DMS 273 treated with DMSO at 0.1 percent for 48 hours (cell line): ENCODE results near the gene CHRND.
A peak's percentile ranks its signal among the peaks of the same experiment; 100 is the strongest.
"Not testable (repeated sequence)": the region's sequence is repeated elsewhere in the genome, so short reads cannot be mapped to it uniquely, and the experiment has no call there.

Experiments used
- DNase-seq: peaks from one replicate; lab custom pipeline; 2025; lab: John Stamatoyannopoulos, UW

The CHRND gene

DNA sequence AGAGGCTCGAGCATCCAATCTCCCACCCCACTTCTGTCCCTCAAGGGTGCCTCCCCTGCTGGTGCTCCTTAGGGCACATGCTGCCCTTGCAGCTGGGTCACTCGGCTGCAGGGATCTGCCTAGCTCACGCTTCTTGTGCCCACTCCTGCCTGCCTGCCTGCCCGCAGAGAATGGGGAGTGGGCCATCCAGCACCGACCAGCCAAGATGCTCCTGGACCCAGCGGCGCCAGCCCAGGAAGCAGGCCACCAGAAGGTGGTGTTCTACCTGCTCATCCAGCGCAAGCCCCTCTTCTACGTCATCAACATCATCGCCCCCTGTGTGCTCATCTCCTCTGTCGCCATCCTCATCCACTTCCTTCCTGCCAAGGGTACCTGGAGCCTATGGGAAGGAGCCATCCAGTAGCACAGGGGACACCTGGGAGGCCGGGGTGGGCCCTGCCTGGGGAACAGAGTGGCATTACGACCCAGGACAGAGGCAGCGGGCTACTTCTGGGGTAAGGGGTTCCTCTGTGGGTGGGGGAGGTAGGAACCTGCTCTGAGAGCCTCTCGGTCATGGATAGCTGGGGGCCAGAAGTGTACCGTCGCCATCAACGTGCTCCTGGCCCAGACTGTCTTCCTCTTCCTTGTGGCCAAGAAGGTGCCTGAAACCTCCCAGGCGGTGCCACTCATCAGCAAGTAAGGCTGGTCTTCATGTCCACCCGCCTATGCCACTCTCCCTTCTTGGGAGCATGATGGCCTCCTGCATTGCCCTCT lies 16.9 kb downstream of the CHRND start:
- no peak for DNase-seq

GRCh38 chr2:232543491-232543890 lies 17.5 kb downstream of the CHRND start:
- no peak for DNase-seq

DNA sequence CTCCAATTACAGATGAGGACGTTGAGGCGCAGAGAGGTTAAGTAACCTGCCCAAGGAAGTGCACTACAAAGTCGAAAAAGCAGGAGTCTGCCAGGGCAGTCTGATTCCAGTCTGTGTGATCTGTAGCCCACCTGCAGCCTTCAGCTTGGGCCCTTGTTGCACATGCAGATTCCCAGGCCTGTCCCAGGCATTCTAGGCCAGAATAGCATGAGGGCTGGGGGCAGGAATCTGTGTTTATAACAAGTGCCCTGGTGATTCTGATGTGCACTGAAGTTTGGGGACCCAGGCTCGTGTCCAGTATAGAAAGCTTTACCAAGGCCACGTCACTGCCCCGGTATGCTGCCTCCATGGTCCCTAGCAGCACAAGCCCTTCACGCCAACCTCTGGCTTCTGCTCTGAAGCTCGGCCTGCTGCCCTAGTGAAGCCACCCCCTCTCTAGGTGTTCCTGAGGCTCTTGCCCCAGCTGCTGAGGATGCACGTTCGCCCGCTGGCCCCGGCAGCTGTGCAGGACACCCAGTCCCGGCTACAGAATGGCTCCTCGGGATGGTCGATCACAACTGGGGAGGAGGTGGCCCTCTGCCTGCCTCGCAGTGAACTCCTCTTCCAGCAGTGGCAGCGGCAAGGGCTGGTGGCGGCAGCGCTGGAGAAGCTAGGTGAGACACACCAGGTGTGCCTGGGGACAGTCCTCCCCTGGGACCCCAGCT lies 18.1 kb downstream of the CHRND start:
- DNase-seq, result no peak

GRCh38 chr2:232544674-232545073 lies 18.7 kb downstream of the CHRND start:
- DNase-seq, result no peak

DNA sequence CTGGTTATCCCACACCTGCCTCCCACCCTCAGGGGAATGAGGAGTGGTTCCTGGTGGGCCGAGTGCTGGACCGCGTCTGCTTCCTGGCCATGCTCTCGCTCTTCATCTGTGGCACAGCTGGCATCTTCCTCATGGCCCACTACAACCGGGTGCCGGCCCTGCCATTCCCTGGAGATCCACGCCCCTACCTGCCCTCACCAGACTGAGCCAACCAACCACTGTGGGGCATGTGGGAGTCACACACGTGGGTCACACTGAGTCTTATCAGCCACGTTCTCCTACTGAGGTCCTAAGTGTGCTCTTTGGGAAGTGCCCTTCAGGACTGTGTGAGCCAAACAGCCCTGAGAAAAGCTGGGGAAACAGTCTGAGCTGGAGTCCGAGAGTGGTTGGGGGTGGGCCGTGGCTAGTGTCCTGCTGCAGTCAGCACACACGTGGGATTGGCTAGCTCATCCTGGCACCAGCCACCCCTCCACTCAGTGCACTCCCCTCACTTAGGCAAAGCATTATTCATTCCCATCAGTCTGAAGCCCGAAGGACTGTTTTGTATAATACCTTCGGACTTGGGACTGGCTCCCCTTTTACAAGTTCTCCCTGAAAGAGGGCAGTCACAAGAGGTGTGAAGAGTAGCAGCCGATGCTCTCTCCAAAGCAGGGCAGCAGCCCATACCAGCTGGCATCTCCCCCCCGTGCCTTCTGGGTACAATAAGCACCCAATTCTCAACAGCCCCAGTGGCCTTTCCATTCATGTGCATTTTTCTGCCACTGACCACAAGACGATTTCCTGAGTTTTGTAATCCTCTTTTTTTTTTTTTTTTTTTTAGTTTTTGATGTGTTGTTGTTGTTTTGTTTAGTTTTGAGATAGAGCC lies 19.8 kb downstream of the CHRND start:
- no peak for DNase-seq

DNA sequence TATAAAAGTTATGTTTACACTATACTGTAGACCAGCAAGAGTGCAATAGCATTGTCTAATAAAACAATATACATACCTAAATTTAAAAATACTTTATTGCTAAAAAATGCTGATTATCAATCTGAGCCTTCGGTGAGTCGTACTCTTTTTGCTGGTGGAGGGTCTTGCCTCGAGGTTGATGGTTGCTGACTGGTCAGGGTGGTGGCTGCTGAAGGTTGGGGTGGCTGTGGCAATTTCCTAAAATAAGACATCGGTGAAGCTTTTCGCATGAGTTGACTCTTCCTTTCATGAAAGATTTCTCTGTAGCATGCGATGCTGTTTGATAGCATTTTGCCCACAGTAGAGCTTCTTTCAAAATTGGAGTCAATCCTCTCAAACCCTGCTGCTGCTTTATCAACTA lies 22.0 kb downstream of the CHRND start:
- DNase-seq, result no peak

GRCh38 chr2:232549655-232550353 lies 23.8 kb downstream of the CHRND start:
- DNase-seq, result no peak

- DNase-seq, result peak; percentile 83
Measured at GRCh38 chr2:232550354-232551249, 24.6 kb downstream of the CHRND start, which contains the start of the genes EIF4E2 and TIGD1. Gene EIF4E2 (plus strand): TSS chr2:232550689. CDS start chr2:232550725, 36 bp downstream. Gene TIGD1 (minus strand): TSS chr2:232550557. CDS start chr2:232549882, 675 bp downstream.

DNA sequence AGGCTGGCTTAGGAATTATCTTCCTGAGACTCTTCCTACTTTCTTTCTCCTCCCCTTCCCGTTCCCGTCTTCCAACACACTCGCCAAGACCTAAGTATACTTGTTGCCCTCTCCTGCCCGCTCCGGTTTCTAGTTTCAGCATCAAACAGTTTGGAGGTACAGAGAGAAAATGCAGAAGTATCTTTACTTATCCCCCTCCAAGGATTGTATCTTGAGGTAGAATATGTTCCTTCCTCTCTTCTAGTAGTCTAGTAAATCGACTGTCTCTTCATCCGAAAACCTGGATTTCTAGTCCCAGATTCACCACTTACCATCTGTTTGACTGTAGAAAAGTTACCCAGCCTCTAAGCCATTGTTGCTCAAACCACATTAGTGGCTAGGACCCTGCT lies 25.3 kb downstream of the CHRND start:
- DNase-seq, result no peak

- no peak for DNase-seq
Measured at GRCh38 chr2:232551776-232552175, 25.8 kb downstream of the CHRND start.

DNA sequence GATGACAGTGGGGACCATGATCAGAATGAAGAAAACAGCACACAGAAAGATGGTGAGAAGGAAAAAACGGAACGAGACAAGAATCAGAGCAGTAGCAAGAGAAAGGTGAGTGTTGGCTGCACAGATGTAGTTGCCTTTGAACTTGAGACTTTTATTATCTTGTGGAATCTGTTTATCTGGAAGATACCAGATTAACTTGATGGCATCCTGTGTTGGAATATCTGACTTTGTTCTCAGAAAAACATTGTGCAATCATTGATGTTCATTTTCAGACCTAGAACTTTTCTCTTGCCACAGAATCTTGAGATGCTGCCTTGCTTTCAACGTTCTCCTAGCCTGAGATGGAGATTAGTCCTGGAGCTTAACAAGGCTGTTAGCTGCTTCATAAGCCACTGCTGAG lies 30.5 kb downstream of the CHRND start:
- DNase-seq, result no peak

DNA sequence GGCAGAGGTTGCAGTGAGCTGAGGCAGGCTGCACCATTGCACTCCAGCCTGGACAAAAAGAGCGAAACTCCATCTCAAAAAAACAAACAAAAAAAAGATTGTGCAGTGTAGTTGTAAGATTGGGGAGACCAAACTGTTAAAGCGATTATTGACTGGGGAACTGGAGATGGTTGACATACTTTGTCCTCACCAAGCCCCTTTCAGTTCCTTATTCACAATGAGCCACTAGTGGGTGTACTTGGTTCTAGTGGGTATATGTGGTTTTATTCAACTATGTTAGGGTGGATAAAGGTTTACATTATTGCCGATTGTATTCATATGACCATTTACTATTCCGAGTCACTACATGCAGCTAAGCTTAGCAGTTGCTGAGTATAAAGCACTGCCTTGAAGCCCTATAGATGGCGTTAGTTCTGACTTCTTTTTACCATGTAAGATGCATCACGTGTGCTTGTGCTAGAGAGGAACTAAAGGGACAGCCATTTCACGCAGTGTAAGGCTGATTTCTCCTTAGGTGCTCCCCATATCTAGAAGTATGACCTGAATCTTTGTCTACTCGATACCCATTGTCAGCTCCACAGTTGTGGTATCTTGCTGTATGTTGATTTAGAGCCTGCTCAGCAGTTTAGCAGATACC lies 36.7 kb downstream of the CHRND start:
- no peak for DNase-seq

- DNase-seq, result no peak
Measured at GRCh38 chr2:232563580-232563979, 37.6 kb downstream of the CHRND start.

DNA sequence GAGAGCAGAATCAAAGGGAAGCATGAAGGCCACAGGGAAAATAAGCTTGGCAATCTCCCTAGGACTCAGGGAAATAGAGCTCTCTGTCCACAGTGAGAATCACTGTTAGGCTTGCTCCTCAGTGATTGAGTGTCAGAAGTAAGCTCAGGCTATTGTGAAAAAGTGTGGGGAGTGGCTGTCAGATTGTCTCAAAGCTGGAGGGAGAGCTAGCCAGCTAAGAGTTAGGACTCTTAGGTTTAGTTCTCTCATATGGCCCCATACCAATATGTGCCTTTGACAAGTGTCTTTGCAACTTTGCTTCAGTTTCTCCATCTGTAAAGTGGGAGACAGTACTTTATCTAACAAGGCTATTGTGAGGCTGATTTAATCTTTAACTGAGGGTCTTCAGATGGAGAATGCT lies 41.8 kb downstream of the CHRND start:
- no peak for DNase-seq

DNA sequence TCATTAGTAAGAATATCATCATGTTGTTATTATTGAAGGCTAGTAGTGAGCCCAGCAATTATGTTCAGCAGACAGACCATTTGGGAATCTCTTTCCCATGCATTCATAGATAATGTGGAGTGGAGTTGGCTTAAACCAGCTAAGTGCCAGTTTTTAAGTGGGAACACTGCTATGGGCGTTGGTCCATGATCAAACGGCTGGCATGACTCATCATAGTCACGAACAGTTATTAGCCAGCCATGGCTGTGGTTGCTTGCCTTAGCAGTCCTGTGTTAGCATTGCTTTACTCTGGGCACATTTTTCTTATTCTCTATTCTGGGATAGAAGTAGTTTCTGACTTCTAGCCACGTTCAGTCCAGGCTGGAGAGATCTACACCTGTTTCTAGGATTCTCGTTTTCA lies 42.2 kb downstream of the CHRND start:
- DNase-seq, result no peak

- no peak for DNase-seq
Measured at GRCh38 chr2:232569541-232569940, 43.6 kb downstream of the CHRND start.

DNA sequence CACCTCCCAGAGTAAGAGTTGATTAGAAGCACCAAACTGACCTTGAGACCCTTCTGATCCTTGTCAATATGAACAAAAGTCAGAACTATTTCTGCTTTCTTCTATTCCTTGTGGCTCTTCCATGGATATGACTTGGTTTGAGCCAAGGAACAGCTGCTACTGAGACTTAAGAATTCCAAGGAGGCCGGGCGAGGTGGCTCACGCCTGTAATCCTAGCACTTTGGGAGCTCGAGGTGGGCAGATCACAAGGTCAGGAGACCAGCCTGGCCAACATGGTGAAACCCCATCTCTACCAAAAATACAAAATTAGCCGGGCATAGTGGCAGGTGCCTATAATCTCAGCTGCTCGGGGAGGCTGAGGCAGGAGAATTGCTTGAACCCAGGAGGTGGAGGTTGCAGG lies 44.5 kb downstream of the CHRND start:
- not testable (repeated sequence) for DNase-seq

DNA sequence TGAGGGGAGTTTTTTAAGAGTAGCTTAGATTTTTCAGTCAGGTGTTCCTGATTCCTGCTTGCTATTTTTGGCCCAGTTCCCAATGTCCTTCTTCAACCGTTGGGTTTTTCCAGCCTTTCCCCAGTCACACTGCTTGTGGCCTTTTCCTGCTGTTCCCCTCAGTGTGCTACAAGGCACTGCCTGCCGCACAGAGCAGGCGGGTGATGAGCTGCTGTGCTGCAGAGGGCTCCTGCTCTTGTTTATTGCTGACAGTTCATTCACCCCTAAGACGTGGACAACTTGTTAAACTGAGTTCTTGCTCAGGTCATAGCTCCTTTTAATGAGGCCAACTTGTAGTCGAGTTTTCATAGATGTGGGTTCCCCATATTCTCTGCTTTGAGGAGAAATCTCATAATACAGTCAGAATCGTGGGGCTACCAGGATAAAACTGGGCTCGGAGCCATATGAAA lies 45.1 kb downstream of the CHRND start:
- DNase-seq, result no peak

DNA sequence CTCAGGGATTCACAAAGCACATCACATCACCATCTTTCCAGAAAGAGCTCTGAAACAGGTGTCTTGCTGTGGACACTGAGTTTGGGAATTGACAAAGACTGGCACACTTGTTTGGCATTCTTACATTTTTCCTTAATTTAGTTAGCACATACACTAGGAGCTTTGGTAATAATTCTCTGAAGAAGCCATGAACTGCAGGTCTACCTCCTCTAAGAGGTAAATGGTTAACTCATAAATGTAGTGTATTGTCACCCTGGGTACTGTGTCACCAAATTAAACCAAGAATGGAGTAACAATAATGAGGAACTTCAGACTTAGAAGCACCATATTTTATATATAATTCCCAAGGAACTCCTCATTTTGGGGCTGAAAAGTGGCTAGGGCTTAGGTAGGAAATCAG lies 47.1 kb downstream of the CHRND start:
- DNase-seq, result no peak

GRCh38 chr2:232573771-232574435 lies 47.9 kb downstream of the CHRND start:
- no peak for DNase-seq
